GM12874 (cell line): ENCODE measurements around the gene DYNLL2.

Experiments used
- CTCF ChIP-seq: IDR thresholded peaks from 2 replicates; pipeline ENCODE4 v1.5.1; 2011; ENCODE audit warnings: low read depth, mild to moderate bottlenecking, control low read depth, low read length, moderate library complexity; ENCODE audit not compliant: insufficient read depth

Gene DYNLL2

GRCh38 chr17:58096892-58097291 lies 13.7 kb downstream of the DYNLL2 start:
- TF ChIP-seq CTCF, result no peak

GRCh38 chr17:58097384-58098088 lies 14.3 kb downstream of the DYNLL2 start:
- TF ChIP-seq CTCF, result no peak

- TF ChIP-seq CTCF, result no peak
These were observed 17.3 kb downstream of the DYNLL2 start for GRCh38 chr17:58100506-58100905.

GRCh38 chr17:58105093-58105492 lies 21.9 kb downstream of the DYNLL2 start:
- TF ChIP-seq CTCF, result no peak

GRCh38 chr17:58107306-58107705 lies 24.1 kb downstream of the DYNLL2 start:
- TF ChIP-seq CTCF, result no peak

- no peak for TF ChIP-seq CTCF
These were observed 26.0 kb downstream of the DYNLL2 start for GRCh38 chr17:58109197-58109596.

- no peak for TF ChIP-seq CTCF
These were observed 26.8 kb downstream of the DYNLL2 start for GRCh38 chr17:58110012-58110411.

DNA sequence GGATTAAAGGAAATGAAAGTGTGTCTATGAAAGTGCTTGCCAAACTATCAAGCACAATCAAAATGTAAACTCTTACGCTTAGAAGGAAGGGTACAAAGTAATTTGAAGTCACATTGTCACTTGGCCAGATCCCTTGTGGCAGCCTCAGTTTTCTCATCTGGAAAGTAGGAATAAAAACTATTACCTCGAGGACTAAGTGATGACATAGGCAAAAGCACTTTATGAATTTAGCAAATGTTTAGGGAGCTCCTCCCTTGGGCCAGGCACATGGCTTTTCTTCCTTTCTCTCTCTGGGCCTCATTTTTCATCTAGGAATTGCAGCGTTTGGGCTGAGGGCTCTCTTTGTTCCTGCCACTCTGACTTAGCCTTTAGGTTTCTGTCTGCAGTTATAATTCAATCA lies 28.5 kb downstream of the DYNLL2 start:
- TF ChIP-seq CTCF, result no peak
